GM12801 (cell line): ENCODE results near the gene SMPD1.

Experiments
- TF ChIP-seq, protein P1 (sequence below): IDR thresholded peaks from one replicate; pipeline ENCODE4 v1.5.1; 2011; ENCODE audit warnings: control low read depth; ENCODE audit not compliant: insufficient read length; ENCODE audit errors: extremely low read depth

SMPD1 gene

DNA sequence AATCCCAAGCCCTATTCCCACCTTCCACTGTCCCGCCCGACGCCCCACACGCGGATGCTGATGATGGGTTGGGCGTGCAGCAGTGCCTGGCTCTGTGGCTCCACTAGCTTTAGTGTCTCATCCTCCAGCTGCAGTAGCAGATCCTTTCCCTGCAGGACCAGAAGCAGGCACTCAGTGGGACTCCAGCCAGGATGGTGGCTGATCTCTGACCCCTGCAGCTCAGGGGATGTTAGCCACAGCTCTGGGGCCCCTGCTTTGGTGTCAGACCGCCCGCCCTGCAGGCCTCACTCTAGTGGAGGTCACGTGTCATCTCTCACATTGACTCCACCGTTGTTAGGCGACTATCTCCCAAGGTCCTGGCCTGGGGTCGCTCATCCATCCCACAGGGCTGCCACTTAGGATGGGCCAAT, 11.8 kb downstream of the SMPD1 start:
- TF ChIP-seq, protein P1, sequence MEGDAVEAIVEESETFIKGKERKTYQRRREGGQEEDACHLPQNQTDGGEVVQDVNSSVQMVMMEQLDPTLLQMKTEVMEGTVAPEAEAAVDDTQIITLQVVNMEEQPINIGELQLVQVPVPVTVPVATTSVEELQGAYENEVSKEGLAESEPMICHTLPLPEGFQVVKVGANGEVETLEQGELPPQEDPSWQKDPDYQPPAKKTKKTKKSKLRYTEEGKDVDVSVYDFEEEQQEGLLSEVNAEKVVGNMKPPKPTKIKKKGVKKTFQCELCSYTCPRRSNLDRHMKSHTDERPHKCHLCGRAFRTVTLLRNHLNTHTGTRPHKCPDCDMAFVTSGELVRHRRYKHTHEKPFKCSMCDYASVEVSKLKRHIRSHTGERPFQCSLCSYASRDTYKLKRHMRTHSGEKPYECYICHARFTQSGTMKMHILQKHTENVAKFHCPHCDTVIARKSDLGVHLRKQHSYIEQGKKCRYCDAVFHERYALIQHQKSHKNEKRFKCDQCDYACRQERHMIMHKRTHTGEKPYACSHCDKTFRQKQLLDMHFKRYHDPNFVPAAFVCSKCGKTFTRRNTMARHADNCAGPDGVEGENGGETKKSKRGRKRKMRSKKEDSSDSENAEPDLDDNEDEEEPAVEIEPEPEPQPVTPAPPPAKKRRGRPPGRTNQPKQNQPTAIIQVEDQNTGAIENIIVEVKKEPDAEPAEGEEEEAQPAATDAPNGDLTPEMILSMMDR: no peak

DNA sequence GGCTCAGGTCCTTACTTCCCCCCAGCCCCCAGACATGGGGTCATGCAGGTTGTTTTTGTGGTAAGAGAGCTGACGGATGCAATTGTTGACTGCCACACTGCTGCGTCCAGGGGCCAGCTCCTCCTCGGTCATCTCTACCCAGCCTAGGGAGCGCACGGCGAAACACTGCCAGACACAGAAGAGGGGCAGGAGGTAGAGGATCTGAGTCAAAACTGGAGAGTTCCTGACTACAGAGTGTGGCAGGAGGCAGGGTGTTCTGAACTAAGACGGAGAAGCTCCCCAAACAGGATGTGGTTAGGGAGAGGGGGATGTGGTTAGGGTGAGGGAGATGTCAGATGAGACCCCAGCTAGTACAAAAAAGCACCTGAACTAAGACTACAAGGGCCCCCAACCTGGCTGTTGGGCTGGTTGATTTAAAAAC, 12.3 kb downstream of the SMPD1 start:
- TF ChIP-seq, protein P1: no peak

DNA sequence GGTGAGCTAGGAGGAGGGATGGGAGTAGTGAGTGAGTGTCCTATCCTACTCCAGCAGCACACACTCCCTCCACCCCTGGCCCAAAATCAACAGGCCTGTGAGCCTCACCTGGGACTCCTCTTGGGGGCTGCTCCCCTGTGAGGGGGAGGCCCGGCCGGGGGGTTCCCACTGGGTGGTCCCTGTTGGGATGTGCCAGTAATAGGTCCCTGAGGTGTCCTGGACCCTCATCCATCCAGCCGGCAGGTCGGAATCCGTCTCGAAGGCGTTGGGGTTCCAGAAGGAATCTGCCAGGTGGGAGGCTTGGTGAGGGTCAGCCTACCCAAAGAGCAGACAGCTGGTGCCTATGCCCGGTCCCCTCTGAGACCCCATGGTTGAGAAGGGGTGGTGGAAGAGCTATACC, 13.3 kb downstream of the SMPD1 start:
- TF ChIP-seq, protein P1: no peak

DNA sequence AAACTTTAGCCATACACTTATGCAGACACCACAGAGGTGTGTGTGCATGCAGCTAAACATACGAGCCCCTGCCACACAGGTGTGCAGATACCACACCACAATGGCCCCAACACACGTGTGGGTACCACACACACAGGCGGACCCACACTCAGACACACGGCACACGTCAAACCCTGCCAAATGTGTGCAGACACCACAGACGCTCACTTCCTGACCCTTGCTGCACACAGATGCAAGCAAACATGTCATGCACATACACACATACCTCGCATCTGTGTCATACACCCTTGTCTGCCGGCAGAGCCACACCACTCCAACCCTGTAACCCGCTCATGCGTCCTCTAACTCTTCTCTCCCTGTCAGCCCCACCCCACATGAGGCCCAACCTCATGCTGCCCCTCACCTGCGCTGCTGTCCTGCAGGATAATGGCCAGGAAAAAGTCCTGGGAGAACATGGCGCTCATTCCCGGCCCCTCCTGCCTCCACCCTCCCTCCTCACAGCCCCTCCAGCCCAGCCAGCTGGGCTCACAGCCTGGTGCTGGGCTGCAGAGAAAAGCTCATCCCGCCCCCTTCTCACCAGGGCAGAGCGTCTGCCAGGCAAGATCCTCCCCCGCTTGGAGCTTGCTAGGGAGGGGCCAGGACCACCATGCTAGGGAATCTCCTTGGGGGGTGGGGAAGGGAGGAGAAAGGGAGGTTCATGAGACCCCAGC, 14.2 kb downstream of the SMPD1 start:
- TF ChIP-seq, protein P1: no peak

DNA sequence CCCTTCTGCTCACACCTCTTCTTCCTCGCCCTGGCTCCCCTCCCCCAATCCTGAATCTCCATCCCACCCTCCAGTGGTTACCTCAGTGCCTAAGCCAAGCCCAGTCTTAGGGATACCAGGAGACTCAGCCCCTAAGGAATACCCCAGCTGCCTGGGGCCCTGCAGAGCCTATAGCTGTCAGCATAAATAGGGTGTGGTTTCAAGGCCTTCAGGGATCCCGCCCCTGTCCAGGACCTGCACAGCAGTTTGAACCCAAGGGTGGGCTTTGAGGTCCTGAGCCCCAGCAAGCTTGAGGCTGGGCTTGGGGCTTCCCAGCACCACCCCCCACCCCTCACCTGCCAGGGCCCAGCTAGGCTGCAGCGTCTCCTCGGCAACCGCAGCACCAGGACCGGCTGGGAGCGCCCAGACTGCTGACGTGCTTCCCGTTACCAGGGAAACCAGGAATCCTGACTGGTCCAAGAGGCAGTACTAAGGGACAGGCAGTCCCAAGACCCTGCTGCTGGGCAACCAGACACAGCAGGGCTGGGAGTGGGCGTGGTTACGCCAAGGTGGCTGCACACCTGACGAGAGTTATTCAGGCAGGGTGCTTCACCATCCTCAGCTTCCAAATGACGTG, 14.9 kb downstream of the SMPD1 start:
- TF ChIP-seq, protein P1: no peak

DNA sequence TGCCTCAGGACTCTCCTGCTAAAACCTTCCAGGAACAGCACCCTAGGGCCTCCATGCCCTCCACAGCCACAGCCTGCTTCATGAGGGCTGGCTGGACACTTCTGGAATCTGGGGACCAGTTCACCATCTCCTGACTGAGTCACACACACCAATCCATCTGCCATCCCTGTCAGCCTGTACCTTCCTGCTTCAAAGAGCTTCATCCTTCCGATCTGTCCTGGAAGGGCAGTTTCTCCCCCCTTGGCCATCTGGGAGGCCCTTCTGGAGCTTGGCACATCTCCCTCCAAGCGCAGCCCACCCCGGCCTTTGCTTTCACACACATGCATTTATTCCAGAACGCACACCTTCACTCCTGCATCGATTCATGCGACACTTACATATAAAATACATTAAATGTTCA, 15.6 kb downstream of the SMPD1 start:
- TF ChIP-seq, protein P1: no peak

DNA sequence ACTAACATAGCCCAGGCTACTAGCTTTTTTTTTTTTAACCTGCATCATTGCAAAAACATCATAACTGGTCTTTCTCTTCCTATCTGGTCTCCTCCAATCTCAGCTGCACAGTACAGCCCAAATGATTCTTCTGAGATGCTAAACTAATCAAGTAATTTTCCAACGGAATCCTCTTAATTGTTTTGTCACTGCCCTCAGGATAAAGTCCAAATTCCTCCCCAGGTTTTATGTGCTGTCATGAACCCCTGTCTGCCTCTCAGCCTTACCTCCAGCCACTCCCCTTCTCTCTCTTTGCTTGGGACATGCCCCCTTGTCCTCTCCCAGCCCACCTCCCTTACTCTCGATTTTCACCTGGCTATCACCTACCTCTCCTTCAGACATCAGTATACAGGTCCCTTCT, 16.1 kb downstream of the SMPD1 start:
- TF ChIP-seq, protein P1: no peak
